ENCODE results near the gene KHNYN.

DNA sequence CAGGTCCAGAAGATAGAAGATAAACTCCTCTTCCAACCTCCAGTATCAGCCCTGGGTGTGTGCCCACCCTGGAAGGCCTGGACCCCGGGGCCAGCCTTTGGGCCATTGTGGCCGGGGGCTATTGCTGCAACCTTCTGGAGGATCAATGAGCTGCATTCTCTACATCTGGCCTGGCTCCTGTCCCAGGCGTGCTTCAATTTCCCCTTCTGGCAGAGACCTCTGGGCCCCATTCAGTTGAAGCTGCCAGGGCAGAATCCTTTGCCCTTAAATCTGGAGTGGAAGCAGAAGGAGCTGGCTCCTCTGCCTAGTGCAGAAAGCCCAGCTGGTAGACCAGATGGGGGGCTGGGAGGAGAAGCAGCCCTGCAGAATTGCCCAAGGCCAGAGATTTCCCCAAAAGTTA, 21.0 kb upstream of the KHNYN start:
- TF ChIP-seq, protein P1, sequence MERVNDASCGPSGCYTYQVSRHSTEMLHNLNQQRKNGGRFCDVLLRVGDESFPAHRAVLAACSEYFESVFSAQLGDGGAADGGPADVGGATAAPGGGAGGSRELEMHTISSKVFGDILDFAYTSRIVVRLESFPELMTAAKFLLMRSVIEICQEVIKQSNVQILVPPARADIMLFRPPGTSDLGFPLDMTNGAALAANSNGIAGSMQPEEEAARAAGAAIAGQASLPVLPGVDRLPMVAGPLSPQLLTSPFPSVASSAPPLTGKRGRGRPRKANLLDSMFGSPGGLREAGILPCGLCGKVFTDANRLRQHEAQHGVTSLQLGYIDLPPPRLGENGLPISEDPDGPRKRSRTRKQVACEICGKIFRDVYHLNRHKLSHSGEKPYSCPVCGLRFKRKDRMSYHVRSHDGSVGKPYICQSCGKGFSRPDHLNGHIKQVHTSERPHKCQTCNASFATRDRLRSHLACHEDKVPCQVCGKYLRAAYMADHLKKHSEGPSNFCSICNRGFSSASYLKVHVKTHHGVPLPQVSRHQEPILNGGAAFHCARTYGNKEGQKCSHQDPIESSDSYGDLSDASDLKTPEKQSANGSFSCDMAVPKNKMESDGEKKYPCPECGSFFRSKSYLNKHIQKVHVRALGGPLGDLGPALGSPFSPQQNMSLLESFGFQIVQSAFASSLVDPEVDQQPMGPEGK (tag by site-specific recombination; IDR thresholded peaks at IDR 0.05) = no peak
- TF ChIP-seq, protein P2, sequence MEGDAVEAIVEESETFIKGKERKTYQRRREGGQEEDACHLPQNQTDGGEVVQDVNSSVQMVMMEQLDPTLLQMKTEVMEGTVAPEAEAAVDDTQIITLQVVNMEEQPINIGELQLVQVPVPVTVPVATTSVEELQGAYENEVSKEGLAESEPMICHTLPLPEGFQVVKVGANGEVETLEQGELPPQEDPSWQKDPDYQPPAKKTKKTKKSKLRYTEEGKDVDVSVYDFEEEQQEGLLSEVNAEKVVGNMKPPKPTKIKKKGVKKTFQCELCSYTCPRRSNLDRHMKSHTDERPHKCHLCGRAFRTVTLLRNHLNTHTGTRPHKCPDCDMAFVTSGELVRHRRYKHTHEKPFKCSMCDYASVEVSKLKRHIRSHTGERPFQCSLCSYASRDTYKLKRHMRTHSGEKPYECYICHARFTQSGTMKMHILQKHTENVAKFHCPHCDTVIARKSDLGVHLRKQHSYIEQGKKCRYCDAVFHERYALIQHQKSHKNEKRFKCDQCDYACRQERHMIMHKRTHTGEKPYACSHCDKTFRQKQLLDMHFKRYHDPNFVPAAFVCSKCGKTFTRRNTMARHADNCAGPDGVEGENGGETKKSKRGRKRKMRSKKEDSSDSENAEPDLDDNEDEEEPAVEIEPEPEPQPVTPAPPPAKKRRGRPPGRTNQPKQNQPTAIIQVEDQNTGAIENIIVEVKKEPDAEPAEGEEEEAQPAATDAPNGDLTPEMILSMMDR (tag by site-specific recombination; IDR thresholded peaks at IDR 0.05) = no peak
- TF ChIP-seq ZNF600 (tag by site-specific recombination; IDR thresholded peaks at IDR 0.05) = no peak
- no peak for TF ChIP-seq ZNF626 (tag by site-specific recombination; IDR thresholded peaks at IDR 0.05)
- no peak for TF ChIP-seq YY1 (tag by site-specific recombination; IDR thresholded peaks at IDR 0.05)
- TF ChIP-seq, protein P3, sequence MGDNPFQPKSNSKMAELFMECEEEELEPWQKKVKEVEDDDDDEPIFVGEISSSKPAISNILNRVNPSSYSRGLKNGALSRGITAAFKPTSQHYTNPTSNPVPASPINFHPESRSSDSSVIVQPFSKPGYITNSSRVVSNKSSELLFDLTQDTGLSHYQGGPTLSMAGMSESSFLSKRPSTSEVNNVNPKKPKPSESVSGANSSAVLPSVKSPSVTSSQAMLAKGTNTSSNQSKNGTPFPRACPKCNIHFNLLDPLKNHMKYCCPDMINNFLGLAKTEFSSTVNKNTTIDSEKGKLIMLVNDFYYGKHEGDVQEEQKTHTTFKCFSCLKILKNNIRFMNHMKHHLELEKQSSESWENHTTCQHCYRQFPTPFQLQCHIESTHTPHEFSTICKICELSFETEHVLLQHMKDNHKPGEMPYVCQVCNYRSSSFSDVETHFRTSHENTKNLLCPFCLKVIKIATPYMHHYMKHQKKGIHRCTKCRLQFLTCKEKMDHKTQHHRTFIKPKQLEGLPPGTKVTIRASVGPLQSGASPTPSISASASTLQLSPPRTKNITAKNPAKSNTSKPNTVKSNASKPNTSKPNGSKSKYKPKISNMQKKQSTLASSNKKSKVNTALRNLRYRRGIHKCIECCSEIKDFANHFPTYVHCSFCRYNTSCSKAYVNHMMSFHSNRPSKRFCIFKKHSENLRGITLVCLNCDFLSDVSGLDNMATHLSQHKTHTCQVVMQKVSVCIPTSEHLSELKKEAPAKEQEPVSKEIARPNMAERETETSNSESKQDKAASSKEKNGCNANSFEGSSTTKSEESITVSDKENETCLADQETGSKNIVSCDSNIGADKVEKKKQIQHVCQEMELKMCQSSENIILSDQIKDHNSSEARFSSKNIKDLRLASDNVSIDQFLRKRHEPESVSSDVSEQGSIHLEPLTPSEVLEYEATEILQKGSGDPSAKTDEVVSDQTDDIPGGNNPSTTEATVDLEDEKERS (tag by site-specific recombination; IDR thresholded peaks at IDR 0.05) = no peak

All from HEK293 (cell line).